ENCODE results near the gene ABHD3.
A peak's percentile ranks its signal among the peaks of the same experiment; 100 is the strongest.
"Not testable (repeated sequence)": the region's sequence is repeated elsewhere in the genome, so short reads cannot be mapped to it uniquely, and the experiment has no call there.

Gene ABHD3

GRCh38 chr18:21638822-21639221 lies 65.8 kb downstream of the ABHD3 start:
- no peak for DNase-seq

GRCh38 chr18:21636769-21637168 lies 67.8 kb downstream of the ABHD3 start:
- no peak for DNase-seq

- DNase-seq: no peak
Measured at GRCh38 chr18:21634588-21635199, 69.9 kb downstream of the ABHD3 start.

- no peak for DNase-seq
Measured at GRCh38 chr18:21632393-21632792, 72.2 kb downstream of the ABHD3 start.

- no peak for DNase-seq
Measured at GRCh38 chr18:21629089-21629832, 75.3 kb downstream of the ABHD3 start.

- not testable (repeated sequence) for DNase-seq
Measured at GRCh38 chr18:21621640-21622039, 82.9 kb downstream of the ABHD3 start.

GRCh38 chr18:21612125-21613039 lies 92.2 kb downstream of the ABHD3 start, which contains the start of gene SNRPD1:
TSS of gene SNRPD1 (plus strand) at chr18:21612314. CDS start at chr18:21612430, 116 bp downstream.
- DNase-seq: peak; percentile 59

GRCh38 chr18:21611401-21612124 lies 93.0 kb downstream of the ABHD3 start:
- DNase-seq: not testable (repeated sequence)

- DNase-seq: no peak
Measured at GRCh38 chr18:21605213-21605612, 99.4 kb downstream of the ABHD3 start.

- DNase-seq: no peak
Measured at GRCh38 chr18:21604671-21605070, 99.9 kb downstream of the ABHD3 start.

- DNase-seq: no peak
Measured at GRCh38 chr18:21602299-21602587, 102.3 kb downstream of the ABHD3 start.

All from GOT3 (cell line).